NCI-H1092 (cell line): ENCODE measurements around the gene LRRC10B.

Source experiments
- DNase-seq: peaks from one replicate; lab custom pipeline; 2025; lab: John Stamatoyannopoulos, UW

Gene LRRC10B

DNA sequence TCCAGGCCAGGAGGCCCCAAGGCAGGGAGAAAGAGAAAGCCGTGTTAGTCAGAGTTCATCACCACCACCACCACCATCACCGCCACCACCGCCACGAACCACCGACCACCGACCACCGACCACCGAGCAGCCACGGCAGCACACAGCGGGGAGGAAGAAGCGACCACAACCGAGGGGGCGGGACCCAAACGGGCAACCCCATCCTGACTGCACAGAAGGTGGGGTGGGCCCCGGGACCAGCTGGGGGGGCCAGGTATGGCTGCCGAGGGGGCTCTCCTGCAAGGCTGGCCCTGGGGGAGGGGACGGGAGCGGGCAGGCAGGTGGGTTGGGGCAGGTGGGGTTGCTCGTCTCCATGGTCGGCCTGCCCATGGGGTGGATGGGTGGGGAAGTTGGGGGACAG lies 38.1 kb downstream of the LRRC10B start:
- DNase-seq, result no peak

DNA sequence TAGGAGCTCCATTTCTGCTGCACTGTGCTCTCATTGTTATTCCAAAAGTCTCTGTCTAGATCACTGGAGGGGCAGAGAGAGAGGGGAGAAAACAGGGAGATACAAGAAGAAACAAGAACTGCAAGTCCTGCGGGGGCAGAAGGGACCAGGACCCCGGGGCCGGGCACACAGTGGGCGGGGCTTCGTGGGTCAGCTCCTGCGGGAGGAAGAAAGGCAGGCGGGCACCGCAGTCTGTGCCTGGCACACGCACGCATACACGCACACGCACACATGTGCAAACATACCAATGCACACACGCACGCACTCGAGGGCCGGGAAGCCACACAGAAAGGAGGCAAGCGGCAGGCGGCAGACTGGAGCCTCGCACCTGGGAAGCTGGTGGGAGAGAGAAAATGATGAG lies 38.7 kb downstream of the LRRC10B start:
- DNase-seq, result no peak

- DNase-seq, result no peak
Observed at GRCh38 chr11:61549177-61549576, 40.6 kb downstream of the LRRC10B start.

DNA sequence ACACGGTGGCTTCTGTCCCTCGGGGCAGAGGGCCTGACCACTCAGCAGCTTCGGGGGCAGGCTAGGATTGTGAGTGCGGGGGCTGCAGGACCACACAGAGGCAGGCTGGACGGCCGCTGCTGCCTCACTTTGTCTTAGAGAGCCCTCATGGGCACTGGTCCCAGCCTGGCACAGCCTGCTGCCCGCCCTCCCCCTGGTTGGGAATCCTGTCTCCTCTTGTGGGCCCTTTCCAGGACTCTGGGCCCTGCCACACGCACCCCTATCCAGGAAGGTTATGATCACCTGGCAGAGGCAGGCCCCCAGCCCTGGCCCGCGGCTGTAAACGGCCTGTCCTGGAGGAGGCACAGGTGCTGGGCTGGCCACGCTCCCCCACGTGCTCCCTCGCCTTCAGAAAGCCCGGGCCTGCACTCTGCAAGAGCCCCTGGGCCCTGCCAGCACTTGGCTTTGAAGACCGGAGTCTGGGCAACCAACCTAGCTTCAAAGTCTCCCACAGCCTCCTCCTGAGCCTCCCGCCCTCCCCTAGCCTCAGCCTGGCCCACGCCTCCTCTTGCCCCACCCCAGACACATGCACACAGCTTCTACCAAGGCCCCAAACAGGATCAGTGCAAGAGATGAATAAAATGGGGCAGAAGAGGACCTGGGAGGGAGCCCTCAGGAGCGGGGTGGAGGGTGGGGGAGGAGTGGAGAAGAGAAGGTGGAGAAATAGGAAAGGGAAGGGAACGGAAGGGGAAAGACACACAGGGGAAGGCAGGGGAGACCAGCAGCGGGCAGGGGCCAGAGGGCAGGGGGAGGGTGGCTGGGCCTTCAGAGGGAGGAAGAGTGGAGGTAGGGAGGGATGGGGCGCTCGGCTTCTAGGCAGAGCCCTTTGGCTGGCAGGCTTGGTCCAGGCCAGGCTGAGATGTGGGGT lies 41.4 kb downstream of the LRRC10B start:
- DNase-seq, result no peak

GRCh38 chr11:61550665-61551227 lies 42.2 kb downstream of the LRRC10B start:
- no peak for DNase-seq

DNA sequence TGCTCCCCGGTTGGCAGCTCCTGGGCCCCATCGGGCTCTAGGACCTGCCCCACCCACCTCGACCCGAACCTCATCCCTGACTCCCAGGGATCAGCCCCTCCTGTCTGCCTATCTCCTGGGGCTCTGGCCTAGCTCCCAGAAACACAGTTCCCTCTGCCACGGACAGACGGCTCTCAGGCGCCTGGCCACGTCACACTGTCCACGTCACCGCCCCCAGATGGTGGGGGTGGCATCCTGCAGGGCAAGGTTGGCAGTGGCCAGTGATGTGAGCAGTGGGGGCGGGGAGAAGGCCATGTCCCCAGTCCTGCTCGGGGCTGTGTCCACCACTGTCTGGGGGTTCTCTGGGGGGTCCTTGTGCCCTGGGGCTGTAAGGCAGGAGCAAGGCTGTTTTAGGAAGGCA lies 43.1 kb downstream of the LRRC10B start:
- no peak for DNase-seq

DNA sequence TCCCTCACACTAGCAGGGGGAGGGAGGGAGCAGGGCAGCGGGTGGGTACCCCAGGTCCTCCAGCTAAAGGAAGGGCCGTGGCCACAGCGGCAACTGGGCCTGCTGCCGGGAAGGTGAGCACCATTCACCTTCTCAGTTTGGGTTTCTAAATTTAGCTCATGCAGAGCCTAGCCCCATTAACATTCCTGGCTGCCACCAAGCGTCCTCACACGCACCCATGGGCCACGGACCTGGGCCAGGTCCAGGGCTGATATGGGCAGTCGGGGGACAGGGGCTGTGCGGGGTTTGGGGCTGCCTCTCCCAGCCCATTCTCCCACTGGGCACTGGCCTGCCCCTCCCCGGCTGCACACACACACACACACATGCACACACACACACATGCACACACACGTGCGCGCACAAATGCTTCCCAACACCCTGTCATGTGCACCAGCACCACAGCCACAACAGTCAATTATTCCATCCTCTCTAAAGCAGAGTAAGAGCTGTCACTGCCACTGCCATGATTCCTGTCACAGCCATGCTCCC lies 43.6 kb downstream of the LRRC10B start:
- DNase-seq, result no peak

DNA sequence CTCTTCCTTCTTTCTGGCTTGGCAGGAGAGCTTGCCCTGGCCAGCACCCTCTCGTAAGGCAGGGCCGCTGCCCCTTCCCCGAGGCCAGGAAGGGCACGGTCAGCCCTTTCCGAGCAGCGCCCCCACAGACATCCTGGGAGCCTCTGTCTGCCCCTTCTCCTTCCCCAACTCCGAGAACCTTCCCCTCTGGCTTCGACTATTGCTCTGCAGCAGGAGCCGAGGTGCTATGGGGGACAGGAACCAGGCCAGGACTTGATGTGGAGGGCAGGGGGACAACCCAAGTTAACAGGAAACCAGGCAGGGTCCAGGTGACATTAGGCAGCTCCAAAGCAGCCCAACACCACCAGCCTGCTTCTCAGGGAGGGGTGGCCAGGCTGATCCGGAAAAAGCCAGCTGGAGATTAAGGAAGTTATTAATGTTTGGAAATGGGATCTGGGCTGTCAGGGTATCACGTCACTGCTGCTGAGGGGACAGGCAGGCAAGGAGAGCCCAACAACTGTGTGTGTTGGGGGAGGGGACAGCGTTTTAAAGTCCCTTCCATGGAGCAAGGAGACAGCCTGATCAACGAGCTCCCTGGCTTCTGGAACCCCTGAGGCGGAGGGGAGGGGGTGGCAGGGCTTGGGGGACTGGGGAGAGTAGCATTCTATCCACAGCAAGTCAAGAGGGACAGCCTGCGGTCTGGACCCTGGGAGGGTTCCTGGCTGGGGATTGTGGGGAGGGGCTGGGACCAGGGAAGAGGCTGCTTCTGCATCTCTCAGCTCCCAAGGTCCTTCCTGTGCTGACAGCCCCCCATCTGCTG lies 45.0 kb downstream of the LRRC10B start:
- no peak for DNase-seq

DNA sequence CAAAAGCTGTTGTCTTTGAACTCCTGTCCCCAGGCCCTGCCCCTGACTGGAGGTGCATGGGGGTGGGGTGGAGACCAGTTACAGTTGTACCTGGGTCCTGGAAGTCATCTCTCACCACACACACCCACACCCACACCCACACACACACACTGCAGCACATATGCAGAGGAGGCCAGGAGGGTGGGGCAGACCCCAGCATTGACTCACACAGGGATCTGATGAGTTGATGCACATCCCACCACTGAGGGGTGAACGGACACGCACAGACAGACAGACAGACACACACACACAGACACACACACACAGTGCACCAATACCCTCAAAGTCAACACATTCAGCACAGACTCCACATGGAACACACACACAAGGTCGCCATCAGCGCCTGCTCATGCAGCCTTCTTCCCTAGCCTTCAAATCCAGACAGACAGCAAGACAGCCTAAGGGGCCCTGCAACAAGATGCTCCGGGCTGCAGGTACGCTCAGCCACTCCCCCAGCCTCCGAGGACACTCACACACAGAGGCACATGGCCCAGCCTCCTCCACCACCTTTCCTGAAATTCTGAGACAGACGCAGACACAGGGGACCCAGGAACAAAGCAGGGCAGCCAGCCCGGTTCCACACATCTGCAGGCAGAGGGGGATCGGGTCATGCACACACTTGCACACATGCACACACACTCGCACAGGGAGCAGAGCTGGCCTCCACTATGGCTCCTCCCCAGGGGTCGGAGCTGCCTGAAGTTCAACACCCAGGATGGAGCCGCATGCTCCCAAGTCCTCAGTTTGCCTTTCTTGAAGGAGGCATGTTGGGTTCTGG lies 45.8 kb downstream of the LRRC10B start:
- DNase-seq, result no peak

DNA sequence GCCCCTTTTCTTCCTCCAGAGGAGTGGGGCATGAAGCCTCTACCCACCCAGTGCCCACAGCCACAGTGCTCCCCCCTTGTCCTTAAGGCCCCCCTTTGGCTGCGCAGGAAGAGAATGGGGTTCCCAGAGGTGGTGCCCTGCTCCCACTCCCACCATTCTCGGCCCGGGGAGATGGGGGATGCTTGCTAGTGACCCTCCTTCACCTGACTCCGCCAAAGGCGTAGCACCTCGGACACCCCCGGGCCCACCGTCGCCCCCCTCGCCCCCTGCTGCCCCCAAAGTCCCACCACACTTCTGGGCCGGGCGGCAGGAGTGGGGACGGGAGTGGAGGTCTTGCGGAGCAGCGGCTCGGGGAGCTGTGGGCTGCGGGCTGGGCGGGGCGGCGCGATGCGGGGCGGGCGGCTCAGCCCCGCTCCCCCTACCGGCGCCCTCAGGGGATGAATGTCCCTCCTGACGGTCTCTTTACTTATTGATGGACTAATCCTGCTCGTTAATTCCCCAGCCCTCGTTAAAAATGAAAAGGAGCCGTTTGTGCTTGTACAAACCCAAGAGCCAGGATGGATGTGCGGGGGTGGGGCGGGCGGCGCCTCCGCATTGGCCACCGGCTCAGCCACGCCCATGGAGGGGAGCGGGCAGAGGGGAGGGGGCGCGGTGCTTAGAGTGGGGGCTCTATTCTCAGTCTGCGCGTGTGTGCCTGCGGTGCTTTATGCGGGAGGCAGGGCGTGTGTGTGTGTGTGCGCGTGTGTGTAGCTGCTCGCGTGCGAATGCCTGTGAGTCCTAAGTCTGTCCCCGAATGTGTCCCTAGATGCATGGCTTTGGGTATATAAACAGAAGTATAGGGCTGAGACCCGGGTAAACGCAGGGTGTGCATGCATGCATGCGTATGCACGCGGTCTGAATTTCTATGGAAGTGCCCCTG lies 46.8 kb downstream of the LRRC10B start:
- DNase-seq, result no peak

- no peak for DNase-seq
Observed at GRCh38 chr11:61555978-61556377, 47.4 kb downstream of the LRRC10B start.

DNA sequence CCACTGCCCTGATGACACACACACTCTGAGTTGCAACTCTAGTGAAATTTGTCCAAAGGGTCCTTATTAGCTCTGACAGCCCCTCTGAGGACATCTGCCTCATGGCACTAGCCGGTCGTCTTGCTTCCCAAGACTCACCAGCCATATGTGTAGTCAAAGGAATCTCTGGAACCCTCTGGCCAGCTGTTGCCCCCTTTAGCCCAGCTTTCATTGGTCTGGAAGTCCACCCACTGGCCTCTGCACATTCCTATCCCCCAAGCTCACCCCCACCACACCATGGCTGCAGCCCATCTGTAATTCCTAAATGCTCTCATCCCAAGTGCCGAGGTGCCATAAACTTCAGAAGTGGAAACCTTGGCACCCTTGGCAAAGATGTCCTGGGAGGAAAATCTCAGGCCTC lies 48.1 kb downstream of the LRRC10B start:
- DNase-seq, result no peak
